WTC11 (cell line): ENCODE data around the gene ADAP1. TPM values are rescaled to one million over a fixed set of nuclear protein-coding genes. Genes with fewer than 3 reads are reported as not detected.

Experiments used
- ATAC-seq: fragments of 200-7000 bp; cut with Tn5 transposase; 2 replicates; pipeline ENCODE4 v1.10.0; 2021; ENCODE audit warnings: mild to moderate bottlenecking, moderate library complexity
- CTCF ChIA-PET: fragments of 300-600 bp; sonication (Branson Sonifier 250); formaldehyde crosslinking; loops from one replicate; lab custom pipeline; 2021; ENCODE audit warnings: antibody characterized with exemption; lab: Charles Lee
- POLR2A ChIA-PET: fragments of 350-600 bp; sonication (Branson Sonifier 250); formaldehyde crosslinking; loops from one replicate; lab custom pipeline; 2021; ENCODE audit warnings: antibody characterized with exemption; lab: Charles Lee
- DNase-seq: peaks from one replicate; pipeline ENCODE4 v3.0.0; 2021; ENCODE audit warnings: low spot score
- H3K27ac Mint-ChIP-seq: 2 replicates; pipeline ENCODE4 v1.8.0; 2021; ENCODE audit warnings: mixed read lengths
- H3K27me3 Mint-ChIP-seq: 2 replicates; pipeline ENCODE4 v1.8.0; 2021; ENCODE audit warnings: low read depth, mild to moderate bottlenecking, moderate library complexity, mixed read lengths
- H3K36me3 Mint-ChIP-seq: 2 replicates; pipeline ENCODE4 v1.8.0; 2021; ENCODE audit warnings: mixed read lengths
- H3K4me1 Mint-ChIP-seq: 2 replicates; pipeline ENCODE4 v1.8.0; 2022; ENCODE audit warnings: mixed read lengths
- H3K4me3 Mint-ChIP-seq: 2 replicates; pipeline ENCODE4 v1.8.0; 2021; ENCODE audit warnings: mild to moderate bottlenecking, moderate library complexity, mixed read lengths
- H3K9me3 Mint-ChIP-seq: 2 replicates; pipeline ENCODE4 v1.8.0; 2021; ENCODE audit warnings: mixed read lengths
- ATF1 ChIP-seq: sonication (generic); formaldehyde crosslinking; IDR thresholded peaks from 2 replicates; pipeline ENCODE4 v1.8.1; 2023; ENCODE audit warnings: mild to moderate bottlenecking, moderate library complexity, missing genetic modification reagents
- ATF3 ChIP-seq: sonication (generic); formaldehyde crosslinking; conservative IDR thresholded peaks from 2 replicates; pipeline ENCODE4 v1.8.1; 2022; ENCODE audit warnings: mild to moderate bottlenecking, missing genetic modification reagents
- CBFB ChIP-seq: sonication (generic); formaldehyde crosslinking; IDR thresholded peaks from 2 replicates; pipeline ENCODE4 v1.8.1; 2022; ENCODE audit warnings: mild to moderate bottlenecking, low read depth, missing genetic modification reagents
- ERG ChIP-seq: fragments of 250-450 bp; sonication (Bioruptor Pico); IDR thresholded peaks from 2 replicates; pipeline ENCODE4 v1.8.0; 2021; ENCODE audit warnings: mild to moderate bottlenecking
- GRHL2 ChIP-seq: fragments of 250-450 bp; sonication (Bioruptor Pico); IDR thresholded peaks from 2 replicates; pipeline ENCODE4 v1.8.0; 2022; ENCODE audit warnings: mild to moderate bottlenecking, moderate library complexity; ENCODE audit not compliant: insufficient replicate concordance, severe bottlenecking
- IRF1 ChIP-seq: sonication (generic); formaldehyde crosslinking; IDR thresholded peaks from 2 replicates; pipeline ENCODE4 v1.8.0; 2023; ENCODE audit warnings: missing genetic modification reagents
- JUN ChIP-seq: sonication (generic); formaldehyde crosslinking; IDR thresholded peaks from 2 replicates; pipeline ENCODE4 v1.8.0; 2023; ENCODE audit warnings: mild to moderate bottlenecking, missing genetic modification reagents
- MAX ChIP-seq: sonication (generic); formaldehyde crosslinking; IDR thresholded peaks from 2 replicates; pipeline ENCODE4 v1.8.0; 2022; ENCODE audit warnings: mild to moderate bottlenecking, missing genetic modification reagents
- MLX ChIP-seq: sonication (generic); formaldehyde crosslinking; IDR thresholded peaks from 2 replicates; pipeline ENCODE4 v1.8.1; 2023; ENCODE audit warnings: mild to moderate bottlenecking, missing genetic modification reagents, moderate library complexity
- NFATC4 ChIP-seq: fragments of 250-450 bp; sonication (Bioruptor Pico); IDR thresholded peaks from 2 replicates; pipeline ENCODE4 v1.9.0; 2021; ENCODE audit warnings: mild to moderate bottlenecking
- NR1H2 ChIP-seq: sonication (generic); formaldehyde crosslinking; IDR thresholded peaks from 2 replicates; pipeline ENCODE4 v1.9.0; 2021; ENCODE audit warnings: mild to moderate bottlenecking, moderate library complexity, missing genetic modification reagents
- OVOL2 ChIP-seq: fragments of 250-450 bp; sonication (Bioruptor Pico); IDR thresholded peaks from 2 replicates; pipeline ENCODE4 v1.9.0; 2021; ENCODE audit warnings: mild to moderate bottlenecking, borderline replicate concordance
- PRDM15 ChIP-seq: sonication (generic); formaldehyde crosslinking; IDR thresholded peaks from 2 replicates; pipeline ENCODE4 v1.8.0; 2022; ENCODE audit warnings: missing genetic modification reagents
- RELA ChIP-seq: sonication (generic); formaldehyde crosslinking; IDR thresholded peaks from 2 replicates; pipeline ENCODE4 v1.8.1; 2022; ENCODE audit warnings: missing genetic modification reagents, mild to moderate bottlenecking, borderline replicate concordance
- RORB ChIP-seq: fragments of 250-450 bp; sonication (Bioruptor Pico); IDR thresholded peaks from 2 replicates; pipeline ENCODE4 v1.9.0; 2021; ENCODE audit warnings: mild to moderate bottlenecking
- SMAD3 ChIP-seq: sonication (generic); formaldehyde crosslinking; IDR thresholded peaks from 2 replicates; pipeline ENCODE4 v1.8.0; 2022; ENCODE audit warnings: missing genetic modification reagents, mild to moderate bottlenecking, borderline replicate concordance
- SOX15 ChIP-seq: fragments of 250-450 bp; sonication (Bioruptor Pico); IDR thresholded peaks from 2 replicates; pipeline ENCODE4 v1.9.0; 2021; ENCODE audit warnings: mild to moderate bottlenecking
- TCF7 ChIP-seq: sonication (generic); formaldehyde crosslinking; IDR thresholded peaks from 2 replicates; pipeline ENCODE4 v1.8.0; 2022; ENCODE audit warnings: mild to moderate bottlenecking, low read depth, missing genetic modification reagents, moderate library complexity
- TEAD4 ChIP-seq: sonication (generic); formaldehyde crosslinking; IDR thresholded peaks from 2 replicates; pipeline ENCODE4 v1.8.0; 2022; ENCODE audit warnings: mild to moderate bottlenecking, missing genetic modification reagents
- USF2 ChIP-seq: sonication (generic); formaldehyde crosslinking; IDR thresholded peaks from 2 replicates; pipeline ENCODE4 v1.8.1; 2023; ENCODE audit warnings: mild to moderate bottlenecking, missing genetic modification reagents, moderate library complexity
- ZMAT4 ChIP-seq: fragments of 250-450 bp; sonication (Bioruptor Pico); IDR thresholded peaks from 2 replicates; pipeline ENCODE4 v1.9.0; 2021; ENCODE audit warnings: mild to moderate bottlenecking
- ZNF416 ChIP-seq: fragments of 250-450 bp; sonication (Bioruptor Pico); IDR thresholded peaks from 2 replicates; pipeline ENCODE4 v1.9.0; 2021; ENCODE audit warnings: mild to moderate bottlenecking, inconsistent platforms
- ZNF671 ChIP-seq: fragments of 250-450 bp; sonication (Bioruptor Pico); IDR thresholded peaks from 2 replicates; pipeline ENCODE4 v1.8.0; 2021; ENCODE audit warnings: mild to moderate bottlenecking
- total RNA-seq: library from RNA; stranded (reverse); gene quantifications from 3 replicates; pipeline ENCODE4 v1.2.3, GENCODE V29; 2021

Gene ADAP1
- total RNA-seq, 1 experiment from 2014 or later, result 4.3 TPM

- TF ChIP-seq NFATC4 (no peak), SOX15 (CRISPR knock-in tag) (no peak), ERG (CRISPR knock-in tag) (no peak), NR1H2 (CRISPR knock-in tag) (no peak), JUN (no peak), MLX (CRISPR knock-in tag) (no peak), RORB (CRISPR knock-in tag) (no peak), ZNF671 (CRISPR knock-in tag) (no peak), TCF7 (CRISPR knock-in tag) (no peak)
Measured at GRCh38 chr7:862157-862556, 92.3 kb downstream of the ADAP1 start (continued).

- DNase-seq, result no peak
- TF ChIP-seq TEAD4 (CRISPR knock-in tag) (no peak), ATF1 (CRISPR knock-in tag) (no peak), MAX (CRISPR knock-in tag) (no peak)
- ATAC-seq, result no peak
- no peaks in the 10 kb centered on the region for H3K27me3 Mint-ChIP-seq
- ChIA-PET CTCF (no interaction called here), POLR2A (no interaction called here)
- no peaks in the 10 kb centered on the region for H3K9me3 Mint-ChIP-seq
- H3K4me1 Mint-ChIP-seq, result no peaks in the 10 kb centered on the region
- no peak overlapping the region for H3K27ac Mint-ChIP-seq
- peaks cover 78% of the 10 kb centered on the region for H3K36me3 Mint-ChIP-seq
- no peak overlapping the region for H3K4me3 Mint-ChIP-seq
Measured at GRCh38 chr7:861222-861621, 93.3 kb downstream of the ADAP1 start.

- no peaks in the 10 kb centered on the region for H3K9me3 Mint-ChIP-seq
- ChIA-PET CTCF (no interaction called here), POLR2A (no interaction called here)
- H3K27me3 Mint-ChIP-seq, result no peaks in the 10 kb centered on the region
- H3K36me3 Mint-ChIP-seq, result peaks cover 77% of the 10 kb centered on the region
- H3K4me1 Mint-ChIP-seq, result no peaks in the 10 kb centered on the region
- TF ChIP-seq IRF1 (CRISPR knock-in tag) (no peak), JUN (no peak), USF2 (no peak), ZNF416 (CRISPR knock-in tag) (no peak), CBFB (CRISPR knock-in tag) (no peak), PRDM15 (no peak), OVOL2 (CRISPR knock-in tag) (no peak), TEAD4 (CRISPR knock-in tag) (no peak), RELA (CRISPR knock-in tag) (no peak), ERG (CRISPR knock-in tag) (no peak), ZMAT4 (CRISPR knock-in tag) (no peak), ATF3 (CRISPR knock-in tag) (no peak), GRHL2 (CRISPR knock-in tag) (no peak), SMAD3 (CRISPR knock-in tag) (no peak)
- TF ChIP-seq, all 79 proteins: peak for 0
- Mint-ChIP-seq H3K4me3 (no peak overlapping the region), H3K27ac (peak overlapping the region; percentile 52; the same call in 1 of the 2 replicates)
- DNase-seq (no peak), ATAC-seq (no peak)
Measured at GRCh38 chr7:860149-860548, 94.3 kb downstream of the ADAP1 start.
